Measurements from ENCODE around the gene SLC25A26. TPM values are rescaled to one million over a fixed set of nuclear protein-coding genes. Genes with fewer than 3 reads are reported as not detected.

Gene SLC25A26
- total RNA-seq, 1 donor from 2014 or later = 17.7 TPM

DNA sequence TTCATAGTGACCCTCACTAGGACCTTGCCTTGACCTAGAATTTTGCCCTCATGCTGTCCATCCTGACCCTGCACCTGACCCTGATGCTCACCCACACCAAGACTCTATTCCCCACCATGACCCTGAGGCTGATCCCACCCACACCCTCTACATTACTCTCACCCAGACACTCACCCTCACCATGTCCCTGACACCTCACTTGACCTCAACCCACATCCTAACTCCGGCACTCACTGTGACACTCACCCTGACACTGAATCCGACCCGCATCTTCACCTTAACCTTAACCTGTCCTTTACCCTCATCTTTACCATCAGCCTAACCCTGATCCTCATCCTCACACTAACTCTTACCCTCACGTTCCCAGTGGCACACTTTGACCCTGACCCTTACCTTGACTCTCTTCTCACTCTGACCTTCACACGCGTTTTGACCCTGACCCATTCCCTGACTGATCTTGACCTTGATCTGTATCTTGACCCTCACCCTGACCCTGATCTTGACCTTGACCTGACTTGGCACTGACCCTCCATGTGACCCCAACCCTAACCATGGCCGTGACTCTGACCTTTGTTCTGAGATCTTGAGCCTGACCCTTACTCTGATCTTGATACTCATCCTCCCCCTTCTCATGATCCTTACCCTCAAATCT lies 22.2 kb upstream of the SLC25A26 start:
- TF ChIP-seq, protein P1, sequence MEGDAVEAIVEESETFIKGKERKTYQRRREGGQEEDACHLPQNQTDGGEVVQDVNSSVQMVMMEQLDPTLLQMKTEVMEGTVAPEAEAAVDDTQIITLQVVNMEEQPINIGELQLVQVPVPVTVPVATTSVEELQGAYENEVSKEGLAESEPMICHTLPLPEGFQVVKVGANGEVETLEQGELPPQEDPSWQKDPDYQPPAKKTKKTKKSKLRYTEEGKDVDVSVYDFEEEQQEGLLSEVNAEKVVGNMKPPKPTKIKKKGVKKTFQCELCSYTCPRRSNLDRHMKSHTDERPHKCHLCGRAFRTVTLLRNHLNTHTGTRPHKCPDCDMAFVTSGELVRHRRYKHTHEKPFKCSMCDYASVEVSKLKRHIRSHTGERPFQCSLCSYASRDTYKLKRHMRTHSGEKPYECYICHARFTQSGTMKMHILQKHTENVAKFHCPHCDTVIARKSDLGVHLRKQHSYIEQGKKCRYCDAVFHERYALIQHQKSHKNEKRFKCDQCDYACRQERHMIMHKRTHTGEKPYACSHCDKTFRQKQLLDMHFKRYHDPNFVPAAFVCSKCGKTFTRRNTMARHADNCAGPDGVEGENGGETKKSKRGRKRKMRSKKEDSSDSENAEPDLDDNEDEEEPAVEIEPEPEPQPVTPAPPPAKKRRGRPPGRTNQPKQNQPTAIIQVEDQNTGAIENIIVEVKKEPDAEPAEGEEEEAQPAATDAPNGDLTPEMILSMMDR (IDR thresholded peaks at IDR 0.05) = no peak
- peaks cover 4% of the 10 kb centered on the region for H3K4me1 Mint-ChIP-seq (ENCODE audit: unreplicated experiment)
- H3K4me3 Mint-ChIP-seq (ENCODE audit: unreplicated experiment) = no peak overlapping the region
- peaks cover 42% of the 10 kb centered on the region for H3K27me3 Mint-ChIP-seq (ENCODE audit: unreplicated experiment)
- DNase-seq (ENCODE audit: extremely low spot score, unreplicated experiment) = no peak
- no peaks in the 10 kb centered on the region for H3K36me3 Mint-ChIP-seq (ENCODE audit: unreplicated experiment)
- no peak overlapping the region for H3K27ac Mint-ChIP-seq (ENCODE audit: unreplicated experiment)
- H3K9me3 Mint-ChIP-seq (ENCODE audit: unreplicated experiment) = no peaks in the 10 kb centered on the region

DNA sequence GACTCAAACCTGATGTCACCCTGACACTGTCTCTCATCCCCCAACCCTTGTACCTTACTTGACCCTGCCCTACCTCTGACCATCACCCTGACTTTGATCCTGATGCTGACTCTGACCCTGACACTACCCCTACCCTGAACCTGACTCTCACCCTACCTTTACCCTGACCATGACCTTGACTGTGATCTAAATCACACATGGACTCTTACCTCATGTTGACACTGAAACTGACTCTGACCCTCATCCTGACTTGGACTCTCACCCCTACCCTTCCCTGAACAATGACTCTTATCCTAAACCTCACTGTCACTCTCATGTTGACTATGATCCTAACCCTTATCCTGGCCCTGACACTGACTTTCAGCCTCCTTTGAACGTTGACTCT lies 21.7 kb upstream of the SLC25A26 start:
- H3K4me1 Mint-ChIP-seq (ENCODE audit: unreplicated experiment) = peaks cover 4% of the 10 kb centered on the region
- H3K27me3 Mint-ChIP-seq (ENCODE audit: unreplicated experiment) = peaks cover 42% of the 10 kb centered on the region
- no peaks in the 10 kb centered on the region for H3K36me3 Mint-ChIP-seq (ENCODE audit: unreplicated experiment)
- no peak overlapping the region for H3K4me3 Mint-ChIP-seq (ENCODE audit: unreplicated experiment)
- H3K27ac Mint-ChIP-seq (ENCODE audit: unreplicated experiment) = no peak overlapping the region
- no peaks in the 10 kb centered on the region for H3K9me3 Mint-ChIP-seq (ENCODE audit: unreplicated experiment)
- TF ChIP-seq, protein P1 (IDR thresholded peaks at IDR 0.05) = no peak
- DNase-seq (ENCODE audit: extremely low spot score, unreplicated experiment) = no peak

DNA sequence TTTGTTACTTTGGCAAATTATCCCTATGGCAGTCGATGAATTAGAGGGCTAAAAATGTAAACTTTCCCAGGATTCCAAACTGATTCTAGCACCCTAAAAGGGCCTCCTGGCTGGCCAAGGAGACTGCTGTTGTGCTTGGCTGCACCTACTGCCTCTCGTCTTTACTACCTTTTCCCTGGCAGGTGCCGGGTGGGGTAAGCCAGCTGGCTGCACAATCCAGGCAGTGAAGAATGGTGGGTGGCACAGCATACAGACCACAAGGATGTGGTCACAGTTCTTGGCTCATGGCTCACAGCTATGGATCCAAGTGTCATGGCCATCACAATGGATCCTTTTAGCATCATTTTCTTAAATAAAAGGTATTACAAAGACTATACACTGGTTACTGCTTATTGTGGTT lies 20.7 kb upstream of the SLC25A26 start:
- peaks cover 4% of the 10 kb centered on the region for H3K4me1 Mint-ChIP-seq (ENCODE audit: unreplicated experiment)
- H3K27ac Mint-ChIP-seq (ENCODE audit: unreplicated experiment) = no peak overlapping the region
- no peak for DNase-seq (ENCODE audit: extremely low spot score, unreplicated experiment)
- no peak overlapping the region for H3K4me3 Mint-ChIP-seq (ENCODE audit: unreplicated experiment)
- H3K27me3 Mint-ChIP-seq (ENCODE audit: unreplicated experiment) = peaks cover 40% of the 10 kb centered on the region
- no peaks in the 10 kb centered on the region for H3K36me3 Mint-ChIP-seq (ENCODE audit: unreplicated experiment)
- no peaks in the 10 kb centered on the region for H3K9me3 Mint-ChIP-seq (ENCODE audit: unreplicated experiment)
- TF ChIP-seq, protein P1 (IDR thresholded peaks at IDR 0.05) = no peak

DNA sequence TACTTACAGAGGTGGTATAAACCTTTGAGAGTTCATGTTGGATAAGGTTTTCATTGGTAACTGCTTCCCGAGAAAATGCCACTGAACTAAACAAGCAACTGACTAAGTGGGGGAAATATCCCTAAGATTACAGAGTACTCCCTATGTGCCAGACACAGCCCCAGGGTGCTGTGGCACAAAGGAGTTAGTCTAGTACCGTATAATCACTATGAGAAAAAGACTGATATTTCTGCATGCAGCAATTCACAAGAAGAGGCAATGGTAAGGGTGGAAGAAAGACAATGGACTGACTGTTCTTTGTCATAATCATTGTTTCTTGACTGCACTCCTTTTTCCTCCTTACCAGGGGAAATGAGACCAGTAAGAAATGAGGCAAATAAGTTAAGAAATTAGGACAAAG lies 20.0 kb upstream of the SLC25A26 start:
- DNase-seq (ENCODE audit: extremely low spot score, unreplicated experiment) = no peak
- no peak overlapping the region for H3K27ac Mint-ChIP-seq (ENCODE audit: unreplicated experiment)
- peaks cover 39% of the 10 kb centered on the region for H3K27me3 Mint-ChIP-seq (ENCODE audit: unreplicated experiment)
- H3K9me3 Mint-ChIP-seq (ENCODE audit: unreplicated experiment) = no peaks in the 10 kb centered on the region
- TF ChIP-seq, protein P1 (IDR thresholded peaks at IDR 0.05) = no peak
- no peak overlapping the region for H3K4me3 Mint-ChIP-seq (ENCODE audit: unreplicated experiment)
- H3K36me3 Mint-ChIP-seq (ENCODE audit: unreplicated experiment) = no peaks in the 10 kb centered on the region
- H3K4me1 Mint-ChIP-seq (ENCODE audit: unreplicated experiment) = no peaks in the 10 kb centered on the region

DNA sequence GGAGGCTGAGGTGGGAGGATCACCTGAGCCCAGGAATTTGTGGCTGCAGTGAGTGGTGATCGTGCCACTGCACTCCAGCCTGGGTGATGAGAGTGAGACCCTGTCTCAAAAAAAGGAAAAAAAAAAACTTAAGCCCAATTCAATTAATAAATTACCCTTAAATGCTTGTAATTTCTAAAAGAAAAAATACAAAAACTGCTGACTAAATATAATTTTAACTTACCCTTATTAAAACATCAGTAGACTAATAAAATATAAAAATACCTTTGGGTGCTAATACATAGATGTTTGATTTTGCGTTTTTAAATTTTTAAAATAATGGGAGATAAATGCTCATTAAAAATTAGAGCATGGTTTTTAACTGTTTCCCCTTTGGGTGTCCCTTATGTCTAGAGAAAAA lies 17.5 kb upstream of the SLC25A26 start:
- H3K4me1 Mint-ChIP-seq (ENCODE audit: unreplicated experiment) = no peaks in the 10 kb centered on the region
- no peaks in the 10 kb centered on the region for H3K9me3 Mint-ChIP-seq (ENCODE audit: unreplicated experiment)
- no peaks in the 10 kb centered on the region for H3K36me3 Mint-ChIP-seq (ENCODE audit: unreplicated experiment)
- H3K27ac Mint-ChIP-seq (ENCODE audit: unreplicated experiment) = no peak overlapping the region
- TF ChIP-seq, protein P1 (IDR thresholded peaks at IDR 0.05) = no peak
- no peak for DNase-seq (ENCODE audit: extremely low spot score, unreplicated experiment)
- no peak overlapping the region for H3K4me3 Mint-ChIP-seq (ENCODE audit: unreplicated experiment)
- peaks cover 43% of the 10 kb centered on the region for H3K27me3 Mint-ChIP-seq (ENCODE audit: unreplicated experiment)

Data from osteocyte (in vitro differentiated cells).